Activated CD8-positive, alpha-beta T cell treated with anti-CD3 and anti-CD28 coated beads, Interleukin-2, amount 10 ng/mL, durations not matched to agents 7 days and 5 days (primary cell): ENCODE measurements around the gene PTCH2. TPM values are rescaled to one million over a fixed set of nuclear protein-coding genes. Genes with fewer than 3 reads are reported as not detected.
"Not testable (repeated sequence)": the region's sequence is repeated elsewhere in the genome, so short reads cannot be mapped to it uniquely, and the experiment has no call there.

ENCODE experiments used
- ATAC-seq: fragments of 150-1000 bp; cut with Tn5 transposase; one replicate; pipeline ENCODE4 v1.10.0; 2021; ENCODE audit warnings: moderate library complexity
- CTCF ChIA-PET: fragments of 350-600 bp; sonication (Branson Sonifier 250); formaldehyde crosslinking; loops from one replicate; lab custom pipeline; 2021; ENCODE audit warnings: antibody characterized with exemption; lab: Charles Lee
- POLR2A ChIA-PET: fragments of 350-600 bp; sonication (Branson Sonifier 250); formaldehyde crosslinking; loops from one replicate; lab custom pipeline; 2021; ENCODE audit warnings: antibody characterized with exemption; lab: Charles Lee
- DNase-seq: peaks from one replicate; pipeline ENCODE4 v3.0.0-alpha.2; 2020
- H3K27ac Mint-ChIP-seq: one replicate; pipeline ENCODE4 v1.8.0; 2021; ENCODE audit warnings: mild to moderate bottlenecking, mixed read lengths
- H3K27me3 Mint-ChIP-seq: one replicate; pipeline ENCODE4 v1.8.0; 2021; ENCODE audit warnings: low read depth, mixed read lengths
- H3K36me3 Mint-ChIP-seq: one replicate; pipeline ENCODE4 v1.8.0; 2021; ENCODE audit warnings: low read depth, mixed read lengths
- H3K4me1 Mint-ChIP-seq: one replicate; pipeline ENCODE4 v1.8.0; 2021; ENCODE audit warnings: low read depth, mixed read lengths
- H3K4me3 Mint-ChIP-seq: one replicate; pipeline ENCODE4 v1.8.0; 2021; ENCODE audit warnings: mild to moderate bottlenecking, mixed read lengths
- H3K9me3 Mint-ChIP-seq: one replicate; pipeline ENCODE4 v1.8.0; 2022; ENCODE audit warnings: mixed read lengths; ENCODE audit not compliant: insufficient read depth
- total RNA-seq, 2 experiments: library from RNA; stranded (reverse); gene quantifications; one replicate each; pipeline ENCODE4 v1.2.3, GENCODE V29; 2021

PTCH2 gene
- total RNA-seq, 2 experiments from 2014 or later: 1.3 to 1.4 TPM

- peaks cover 32% of the 10 kb centered on the region for H3K36me3 Mint-ChIP-seq
- CTCF ChIA-PET: interaction anchor here (0.6 to 3.5 kb wide), 24 partner anchors 9 to 598 kb away, joined by 3 to 66 read pairs (median 4); partner anchors contain the start of genes BEST4, BTBD19, EIF2B3 and HECTD3
These were observed 43.1 kb downstream of the PTCH2 start, which contains the start of gene PLK3 for GRCh38 chr1:44799770-44800584. PLK3 (plus strand) TSS chr1:44800377; CDS start chr1:44800464, 87 bp downstream.

GRCh38 chr1:44798481-44799365 is 44.3 kb downstream of the PTCH2 start:
- Mint-ChIP-seq H3K9me3 (no peaks in the 10 kb centered on the region), H3K27ac (peak overlapping the region; percentile 100), H3K36me3 (peaks cover 23% of the 10 kb centered on the region), H3K4me1 (peaks cover 35% of the 10 kb centered on the region), H3K27me3 (no peaks in the 10 kb centered on the region), H3K4me3 (peak overlapping the region; percentile 96)
- ChIA-PET POLR2A (interaction anchor here (0.5 to 16.7 kb wide), 5 partner anchors 13 to 214 kb away, joined by 3 to 713 read pairs (median 22); partner anchors contain the start of genes BTBD19, DYNLT4 and RNU5D-1), CTCF (interaction anchor here (0.8 to 3.5 kb wide), 13 partner anchors 8 to 214 kb away, joined by 3 to 34 read pairs (median 6); partner anchors contain the start of genes BTBD19, DYNLT4, HECTD3 and RPS8)
- no peak for ATAC-seq
- no peak for DNase-seq

More at GRCh38 chr1:44799770-44800584, 43.1 kb downstream of the PTCH2 start, which contains the start of gene PLK3:
- Mint-ChIP-seq H3K4me3 (peak within 1 kb of the TSS; percentile 96), H3K4me1 (peaks cover 42% of the 10 kb centered on the region), H3K27ac (peak within 1 kb of the TSS; percentile 100), H3K9me3 (no peaks in the 10 kb centered on the region), H3K27me3 (no peaks in the 10 kb centered on the region)
- peak; percentile 77 for ATAC-seq
- peak; percentile 99 for DNase-seq
- POLR2A ChIA-PET: interaction anchor here (0.6 to 16.7 kb wide), 21 partner anchors 9 to 540 kb away, joined by 3 to 713 read pairs (median 5); partner anchors contain the start of genes BEST4, BTBD19, DYNLT4 and EIF2B3

DNA sequence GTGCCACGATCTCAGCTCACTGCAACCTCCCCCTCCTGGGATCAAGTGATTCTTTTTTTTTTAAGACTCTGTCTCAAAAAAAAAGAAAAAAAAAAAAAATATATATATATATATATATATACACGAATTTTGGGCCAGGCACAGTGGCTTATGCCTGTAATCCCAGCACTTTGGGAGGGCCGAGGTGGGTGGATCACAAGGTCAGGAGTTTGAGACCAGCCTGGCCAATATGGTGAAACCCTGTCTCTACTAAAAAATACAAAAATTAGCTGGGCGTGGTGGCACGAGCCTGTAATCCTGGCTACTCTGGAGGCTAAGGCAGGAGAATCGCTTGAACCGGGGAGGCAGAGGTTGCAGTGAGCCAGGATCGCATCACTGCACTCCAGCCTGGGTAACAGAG is 45.2 kb downstream of the PTCH2 start:
- H3K4me3 Mint-ChIP-seq: not testable (repeated sequence)
- peaks cover 16% of the 10 kb centered on the region for H3K36me3 Mint-ChIP-seq
- CTCF ChIA-PET: interaction anchor here (0.9 to 1.4 kb wide), 2 partner anchors 11 to 13 kb away, joined by 3 to 5 read pairs; no protein-coding TSS in a partner anchor

DNA sequence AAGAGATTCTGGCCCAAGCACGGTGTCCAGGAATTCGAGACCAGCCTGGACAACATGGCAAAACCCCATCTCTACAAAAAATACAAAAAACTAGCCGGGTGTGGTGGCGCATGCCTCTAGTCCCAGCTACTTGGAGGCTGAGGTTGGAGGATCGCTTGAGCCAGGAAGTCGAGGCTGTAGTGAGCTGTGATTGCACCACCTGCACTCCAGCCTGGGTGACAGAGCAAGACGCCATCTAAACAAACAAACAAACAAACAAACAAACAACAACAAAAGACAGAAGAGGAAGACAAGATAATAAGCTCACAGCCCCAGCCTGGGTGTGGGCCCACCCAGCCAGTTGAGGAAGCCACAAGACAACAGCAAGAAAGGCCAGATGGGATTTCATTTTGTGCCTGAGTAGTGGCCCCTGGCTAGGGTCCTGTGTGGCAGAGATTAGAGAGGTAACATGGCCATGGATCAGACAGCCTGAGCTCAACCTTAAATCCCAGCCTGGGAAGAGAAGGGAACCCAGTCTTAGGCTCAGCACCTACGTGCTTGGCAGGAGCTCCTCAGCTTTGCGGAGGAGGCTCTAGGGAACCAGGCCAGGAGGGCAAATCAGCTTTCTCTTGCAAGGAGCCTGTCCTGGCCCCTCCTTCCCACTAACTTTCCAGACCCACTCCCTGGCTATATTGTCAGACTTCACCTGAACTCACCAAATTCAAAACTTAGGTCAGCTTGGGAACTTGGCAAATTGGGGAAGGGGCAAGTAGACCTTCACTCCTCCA is 50.1 kb downstream of the PTCH2 start:
- DNase-seq: no peak
- H3K4me3 Mint-ChIP-seq: no peak overlapping the region
- ChIA-PET POLR2A (interaction anchor here (1.1 to 3.4 kb wide), 6 partner anchors 14 to 72 kb away, joined by 3 to 44 read pairs (median 10); partner anchors contain the start of genes BTBD19, DYNLT4, RNU5D-1 and RPS8), CTCF (interaction anchor here (0.7 to 2.5 kb wide), 13 partner anchors 9 to 507 kb away, joined by 3 to 26 read pairs (median 5); partner anchors contain the start of genes HECTD3, RNU5D-1, RPS8 and UROD)
- H3K27ac Mint-ChIP-seq: no peak overlapping the region
- no peak for ATAC-seq
- H3K27me3 Mint-ChIP-seq: no peaks in the 10 kb centered on the region
- H3K36me3 Mint-ChIP-seq: no peaks in the 10 kb centered on the region
- H3K4me1 Mint-ChIP-seq: peaks cover 3% of the 10 kb centered on the region
- no peaks in the 10 kb centered on the region for H3K9me3 Mint-ChIP-seq

More for the DNA sequence above, 45.2 kb downstream of the PTCH2 start:
- H3K27me3 Mint-ChIP-seq, H3K27ac Mint-ChIP-seq, ATAC-seq, H3K9me3 Mint-ChIP-seq, DNase-seq: not testable (repeated sequence)
- peaks cover 27% of the 10 kb centered on the region for H3K4me1 Mint-ChIP-seq
- POLR2A ChIA-PET: interaction anchor here (0.5 to 16.7 kb wide), 4 partner anchors 13 to 215 kb away, joined by 3 to 713 read pairs (median 126); partner anchors contain the start of genes BTBD19, DYNLT4 and RNU5D-1

DNA sequence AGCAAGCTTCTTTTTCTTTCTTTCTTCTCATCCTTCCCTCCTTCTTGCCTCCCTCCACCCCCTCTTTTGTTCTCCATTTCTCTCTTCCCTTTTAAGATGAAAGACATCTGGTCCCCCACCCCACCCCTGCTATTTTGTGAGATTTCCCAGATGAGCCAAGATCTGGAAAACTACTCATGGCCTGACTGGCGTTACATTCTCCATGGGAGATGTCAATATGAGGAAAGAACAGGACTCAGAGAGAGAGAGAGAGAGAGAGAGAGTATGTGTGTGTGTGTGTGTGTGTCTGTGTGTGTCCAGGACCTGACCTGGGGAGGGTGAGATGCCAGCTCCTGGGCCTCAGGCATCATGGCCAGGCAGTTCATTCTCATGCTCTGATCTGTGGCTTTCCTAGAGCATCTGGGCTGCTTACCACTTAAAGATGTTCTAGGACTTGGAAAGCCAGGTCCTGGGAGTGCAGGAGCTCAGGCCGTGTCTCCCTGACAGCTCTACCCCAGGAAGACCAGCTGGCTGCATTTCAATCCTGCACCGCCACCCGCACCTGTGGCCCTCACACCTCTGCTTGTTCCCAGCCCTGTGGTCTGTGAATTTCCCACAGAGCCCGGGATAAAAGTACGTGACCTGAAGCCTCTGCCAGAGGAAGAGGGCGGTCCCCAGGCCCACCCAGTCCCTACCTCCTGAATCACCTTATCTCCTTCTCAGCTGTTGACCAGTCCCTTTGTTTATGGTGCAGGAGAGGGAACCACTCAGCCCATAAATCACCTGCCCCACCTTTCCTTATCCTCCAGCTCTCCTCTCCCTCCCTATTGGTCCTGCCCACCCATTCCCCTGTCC is 51.9 kb downstream of the PTCH2 start:
- no peaks in the 10 kb centered on the region for H3K36me3 Mint-ChIP-seq
- H3K9me3 Mint-ChIP-seq: no peaks in the 10 kb centered on the region
- CTCF ChIA-PET: interaction anchor here (0.5 to 2.9 kb wide), 4 partner anchors 8 to 223 kb away, joined by 3 to 28 read pairs (median 6); partner anchors contain the start of gene PLK3
- peaks cover 8% of the 10 kb centered on the region for H3K4me1 Mint-ChIP-seq
- POLR2A ChIA-PET: interaction anchor here (1.1 to 8.8 kb wide), 7 partner anchors 9 to 70 kb away, joined by 3 to 115 read pairs (median 8); partner anchors contain the start of genes PLK3, RNU5D-1 and RPS8
- H3K4me3 Mint-ChIP-seq: no peak overlapping the region
- H3K27me3 Mint-ChIP-seq: no peaks in the 10 kb centered on the region
- no peak overlapping the region for H3K27ac Mint-ChIP-seq
- ATAC-seq (no peak), DNase-seq (no peak)

DNA sequence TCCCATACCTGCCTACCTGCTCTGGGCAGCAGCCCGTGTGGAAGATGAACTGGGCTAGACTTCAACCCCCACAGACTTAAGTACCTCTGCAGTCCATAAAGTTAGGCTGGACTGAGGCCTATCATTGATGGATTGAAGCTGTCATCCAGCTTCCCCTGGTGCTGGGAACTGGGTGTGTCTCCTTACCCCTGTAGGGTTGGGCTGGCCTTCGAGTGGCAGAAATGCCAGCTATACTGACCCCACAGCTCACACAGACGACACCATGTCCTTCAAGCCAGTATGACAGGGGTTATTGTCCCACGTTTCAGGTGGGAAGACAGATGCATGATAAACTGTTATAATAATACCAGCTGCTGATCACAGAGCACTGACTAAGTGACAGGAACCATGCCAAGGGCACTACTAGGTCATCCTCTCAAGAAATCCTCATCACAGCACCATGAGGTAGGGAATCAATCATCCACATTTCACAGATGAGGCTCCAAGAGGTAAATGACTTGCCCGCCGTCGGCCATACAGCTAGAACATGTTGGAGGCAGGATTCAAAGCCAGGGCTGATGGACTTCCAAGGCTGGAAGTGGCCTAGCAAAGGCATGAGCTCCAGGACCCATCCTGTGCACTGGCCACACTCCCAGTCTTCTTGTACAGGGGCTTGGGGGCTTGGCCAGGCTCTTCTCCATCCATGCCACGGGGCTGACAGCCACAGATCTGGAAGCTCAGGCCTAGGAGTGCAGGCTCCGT is 54.8 kb downstream of the PTCH2 start, which contains the start of gene BEST4:
Gene BEST4, minus strand, starts transcription at position 51 of the 741 bp plus-strand sequence. CDS start 465 bp downstream, outside the sequence.
- DNase-seq: no peak
- Mint-ChIP-seq H3K36me3 (peaks cover 3% of the 10 kb centered on the region), H3K4me3 (no peak within 1 kb of the TSS), H3K27me3 (no peaks in the 10 kb centered on the region), H3K27ac (no peak within 1 kb of the TSS), H3K4me1 (peaks cover 30% of the 10 kb centered on the region), H3K9me3 (no peaks in the 10 kb centered on the region)
- ATAC-seq: no peak
- ChIA-PET CTCF (interaction anchor here (0.9 to 4.0 kb wide), 8 partner anchors 10 to 226 kb away, joined by 3 to 23 read pairs (median 3); partner anchors contain the start of genes HECTD3, PLK3, RNU5D-1 and RPS8), POLR2A (interaction anchor here (0.6 to 8.8 kb wide), 7 partner anchors 12 to 67 kb away, joined by 4 to 115 read pairs (median 23); partner anchors contain the start of genes RNU5D-1 and RPS8)

GRCh38 chr1:44787506-44787905 is 55.5 kb downstream of the PTCH2 start:
- H3K36me3 Mint-ChIP-seq: peaks cover 10% of the 10 kb centered on the region
- ChIA-PET POLR2A (interaction anchor here (0.6 to 8.8 kb wide), 7 partner anchors 12 to 69 kb away, joined by 3 to 115 read pairs (median 23); partner anchors contain the start of genes RNU5D-1 and RPS8), CTCF (interaction anchor here (0.9 to 4.0 kb wide), 9 partner anchors 10 to 227 kb away, joined by 3 to 23 read pairs (median 5); partner anchors contain the start of genes HECTD3, PLK3, RNU5D-1 and RPS8)
- ATAC-seq: no peak
- peaks cover 36% of the 10 kb centered on the region for H3K4me1 Mint-ChIP-seq
- no peak for DNase-seq
- H3K9me3 Mint-ChIP-seq: no peaks in the 10 kb centered on the region
- no peak overlapping the region for H3K27ac Mint-ChIP-seq
- no peak overlapping the region for H3K4me3 Mint-ChIP-seq
- H3K27me3 Mint-ChIP-seq: no peaks in the 10 kb centered on the region

GRCh38 chr1:44786841-44787426 is 56.1 kb downstream of the PTCH2 start:
- Mint-ChIP-seq H3K27ac (peak overlapping the region; percentile 74), H3K4me1 (peaks cover 38% of the 10 kb centered on the region), H3K27me3 (no peaks in the 10 kb centered on the region), H3K4me3 (peak overlapping the region; percentile 64), H3K36me3 (peaks cover 13% of the 10 kb centered on the region), H3K9me3 (no peaks in the 10 kb centered on the region)
- CTCF ChIA-PET: interaction anchor here (0.7 to 4.0 kb wide), 12 partner anchors 10 to 707 kb away, joined by 3 to 23 read pairs (median 4); partner anchors contain the start of genes HECTD3, PLK3, RPS8 and UROD
- POLR2A ChIA-PET: interaction anchor here (0.7 to 8.8 kb wide), 8 partner anchors 12 to 65 kb away, joined by 3 to 115 read pairs (median 16); partner anchors contain the start of genes RNU5D-1 and RPS8
- DNase-seq: no peak
- ATAC-seq: no peak
